NCI-H524 treated with DMSO at 0.1 percent for 48 hours (cell line): ENCODE results near the gene KLF13.

Source experiments
- DNase-seq: peaks from one replicate; lab custom pipeline; 2025; lab: John Stamatoyannopoulos, UW

Gene KLF13

DNA sequence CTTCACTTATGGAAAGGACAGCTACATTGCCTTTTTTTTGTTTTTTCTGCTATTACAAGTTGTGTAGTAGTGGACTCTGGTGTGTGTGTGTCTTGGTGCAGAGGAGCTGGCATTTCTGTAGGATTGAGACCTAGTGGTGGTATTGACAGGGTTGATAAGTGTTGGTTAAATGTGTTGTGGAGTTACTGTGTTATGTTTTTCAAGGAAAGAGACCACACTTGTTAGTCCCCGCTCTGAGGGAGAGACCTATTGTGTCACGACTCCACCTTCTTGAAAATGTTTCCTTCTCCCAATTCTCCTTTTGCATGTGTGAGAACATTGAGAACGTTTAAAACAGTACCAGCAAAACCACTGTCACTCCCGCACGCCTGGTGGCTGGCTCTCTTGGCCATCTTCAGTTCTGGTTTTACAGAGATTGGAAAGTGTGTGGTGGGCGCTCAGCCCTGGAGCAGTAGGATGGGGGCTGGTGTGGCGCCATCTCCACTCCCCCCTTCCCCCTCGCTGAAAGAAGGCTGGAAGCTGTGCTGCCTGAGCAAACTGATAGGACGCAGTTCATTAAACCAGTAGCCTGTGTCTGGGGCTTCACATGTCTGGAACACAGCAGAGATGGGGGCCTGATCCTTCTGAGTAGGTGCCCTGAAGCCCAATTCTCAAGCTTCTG lies 5.5 kb downstream of the KLF13 start:
- DNase-seq = no peak

DNA sequence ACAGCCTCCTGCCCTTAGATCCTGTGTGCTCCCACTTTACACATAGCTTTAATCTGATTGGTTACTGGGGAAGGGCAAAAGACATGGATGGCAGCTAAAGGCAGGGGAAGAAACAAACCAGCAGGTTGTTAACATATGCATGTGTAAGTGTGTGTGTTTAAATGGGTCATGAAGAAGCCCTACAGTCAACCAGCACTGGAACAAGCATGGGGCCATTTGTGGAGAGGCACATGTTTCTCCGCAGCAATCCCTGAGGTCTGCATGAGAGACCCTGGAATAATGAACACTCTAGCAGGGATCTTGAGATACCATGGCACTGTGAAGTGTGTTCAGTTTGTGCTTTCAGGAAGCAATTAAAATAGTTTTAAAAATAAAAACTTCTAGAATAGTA lies 6.0 kb downstream of the KLF13 start:
- no peak for DNase-seq

DNA sequence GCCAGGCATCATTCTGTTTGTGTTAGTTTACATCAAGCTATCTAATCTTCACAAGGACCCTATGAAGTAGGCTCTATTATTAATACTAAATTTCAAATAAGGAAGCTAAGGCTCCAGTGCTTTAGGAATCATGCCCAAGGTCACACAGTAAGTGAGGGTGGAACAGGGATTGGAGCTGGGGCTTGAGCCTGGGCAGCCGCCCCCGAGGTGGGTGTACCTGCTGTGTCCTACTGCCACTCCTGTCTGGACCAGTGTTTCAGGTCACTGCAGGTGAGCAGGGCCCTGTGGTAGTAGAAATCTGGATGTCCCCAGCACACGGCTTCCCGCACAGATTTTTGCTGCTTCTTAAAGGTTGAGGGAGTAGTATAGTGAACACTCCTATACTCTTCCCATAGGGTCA lies 6.5 kb downstream of the KLF13 start:
- DNase-seq = no peak

DNA sequence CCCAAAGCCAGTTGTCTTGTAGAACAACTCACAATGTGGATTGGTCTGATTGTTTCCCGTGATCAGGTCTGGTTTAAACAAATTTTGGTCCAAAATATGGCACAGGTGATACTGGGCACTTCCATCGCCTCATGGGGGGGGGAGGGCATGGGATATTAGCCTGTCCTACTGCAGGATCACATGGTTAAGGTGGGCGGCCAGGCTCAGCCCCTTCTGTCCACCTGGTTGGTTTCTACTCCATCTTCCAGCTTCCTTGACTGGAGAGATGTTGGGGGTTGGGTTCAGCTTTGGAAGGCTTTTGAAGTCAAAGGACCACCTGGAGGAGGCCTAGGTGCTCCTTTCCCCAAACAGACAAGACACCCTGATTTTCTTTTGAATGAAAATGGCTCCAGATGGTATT lies 7.2 kb downstream of the KLF13 start:
- no peak for DNase-seq

DNA sequence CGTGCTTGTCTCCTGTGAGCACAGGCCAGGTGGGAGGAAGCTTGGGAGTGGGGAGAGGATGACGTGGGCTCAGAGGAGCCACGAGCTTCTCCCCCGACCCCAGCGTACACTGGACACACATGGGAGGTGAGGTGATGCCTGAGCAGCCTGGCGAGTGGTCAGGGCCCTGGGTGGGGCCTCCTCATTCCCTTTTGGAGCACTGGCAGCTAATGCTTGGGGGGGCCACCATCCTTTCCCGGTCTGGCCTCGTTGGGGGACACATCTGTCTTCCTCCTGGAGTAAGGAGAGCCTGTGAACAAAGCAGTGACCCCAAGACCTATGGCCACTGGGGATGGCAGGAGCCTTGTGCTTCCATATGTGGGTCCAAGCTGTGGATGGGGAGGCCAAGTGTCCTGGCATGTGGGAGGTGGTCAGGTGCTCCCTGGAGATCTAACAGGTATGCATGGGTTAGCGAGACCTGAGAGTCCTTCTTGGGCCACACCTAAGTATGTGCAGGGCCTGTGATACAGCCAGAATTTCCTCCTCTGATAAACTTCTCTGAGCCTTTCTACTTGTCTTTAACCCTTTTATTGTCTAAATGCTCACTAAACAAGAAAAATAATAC lies 9.5 kb downstream of the KLF13 start:
- no peak for DNase-seq

DNA sequence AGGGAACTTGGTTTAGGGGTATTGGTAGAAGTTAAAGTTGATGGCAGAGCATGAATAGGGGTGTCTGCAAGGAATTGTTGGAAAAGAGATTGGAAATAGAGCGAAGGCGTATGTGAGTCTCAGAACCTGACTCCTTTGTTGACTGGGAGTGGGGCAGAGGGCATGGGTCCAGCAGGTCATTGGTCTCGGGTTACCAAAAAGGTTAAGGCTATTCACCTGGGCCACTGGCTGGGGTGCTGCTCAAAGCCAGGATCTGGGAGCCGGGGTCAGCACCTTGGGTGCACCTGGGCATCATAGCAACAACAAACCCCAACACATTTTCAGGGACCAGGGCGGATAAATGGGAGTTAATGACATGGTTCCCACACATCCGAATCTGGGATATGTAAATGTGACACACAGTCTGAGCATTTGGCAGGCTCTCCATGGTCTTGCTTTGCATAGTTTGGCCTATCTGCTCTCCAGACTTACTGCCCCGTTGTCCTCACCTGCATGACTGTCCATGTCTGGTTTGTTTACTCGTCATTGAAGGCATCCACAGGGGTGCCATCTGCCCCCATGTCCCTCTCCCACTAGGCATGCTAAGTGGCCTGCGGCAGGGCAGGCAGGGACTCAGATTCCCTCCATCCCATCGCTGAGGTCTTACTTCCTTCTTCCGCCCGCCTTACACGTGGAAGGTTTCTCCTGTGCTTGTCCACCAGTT lies 10.1 kb downstream of the KLF13 start:
- DNase-seq = no peak

DNA sequence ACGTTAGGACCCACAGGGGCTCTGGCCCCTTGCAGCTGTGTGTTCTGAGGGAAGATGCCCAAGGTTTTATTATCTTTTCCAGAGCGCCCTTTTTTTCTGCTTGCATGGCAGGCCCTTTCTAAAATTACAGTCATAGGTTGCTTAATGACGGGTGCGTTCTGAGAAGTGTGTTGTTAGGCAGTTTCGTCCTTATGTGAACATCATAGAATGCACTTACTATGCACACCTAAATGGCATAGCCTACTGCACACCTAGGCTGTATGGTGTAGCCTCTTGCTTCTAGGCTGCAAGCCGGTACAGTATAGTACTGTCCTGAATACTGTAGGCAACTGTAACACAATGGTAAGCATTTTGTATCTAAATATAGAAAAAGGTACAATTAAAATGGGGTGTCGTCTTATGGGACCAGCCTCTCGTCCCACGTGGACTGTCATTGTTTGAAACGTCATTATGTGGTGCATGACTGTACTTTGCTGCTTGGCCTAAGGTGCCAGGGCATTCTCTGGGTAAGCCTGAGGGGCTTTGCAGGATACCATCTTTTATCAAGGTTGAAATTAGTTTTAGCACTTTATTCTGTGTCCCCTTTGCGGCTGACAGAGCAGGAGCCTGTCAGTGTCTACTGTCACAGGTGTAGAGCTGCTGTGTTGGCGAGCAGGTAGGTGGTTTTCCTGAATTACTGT lies 10.9 kb downstream of the KLF13 start:
- DNase-seq = no peak

DNA sequence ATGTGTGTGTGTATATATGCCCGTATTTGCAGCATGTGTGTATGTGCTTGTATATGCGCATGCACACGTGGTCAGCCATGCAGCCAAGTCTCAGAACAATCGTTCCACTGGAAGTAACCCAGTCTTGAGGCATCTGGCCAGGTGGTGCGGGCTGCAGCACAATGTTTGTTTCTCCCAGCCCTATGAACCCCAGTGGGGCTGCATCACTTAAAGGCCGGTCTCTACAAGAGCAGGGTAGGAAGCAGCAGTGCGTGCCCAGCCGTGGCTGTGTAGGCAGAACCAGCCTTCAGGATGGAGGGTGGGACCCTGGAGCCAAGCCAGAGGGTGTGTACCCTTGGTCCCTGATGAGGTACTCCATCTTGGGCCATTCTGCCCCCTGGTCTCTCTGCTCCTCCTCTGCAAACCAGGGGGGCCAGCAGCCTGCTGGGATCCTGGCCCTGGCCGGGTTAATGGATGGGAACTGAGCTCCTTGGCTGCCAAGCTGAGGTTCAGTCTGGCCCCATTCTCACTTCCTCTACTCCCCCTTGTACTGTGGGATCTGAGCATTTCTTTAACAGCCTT lies 11.8 kb downstream of the KLF13 start:
- no peak for DNase-seq

DNA sequence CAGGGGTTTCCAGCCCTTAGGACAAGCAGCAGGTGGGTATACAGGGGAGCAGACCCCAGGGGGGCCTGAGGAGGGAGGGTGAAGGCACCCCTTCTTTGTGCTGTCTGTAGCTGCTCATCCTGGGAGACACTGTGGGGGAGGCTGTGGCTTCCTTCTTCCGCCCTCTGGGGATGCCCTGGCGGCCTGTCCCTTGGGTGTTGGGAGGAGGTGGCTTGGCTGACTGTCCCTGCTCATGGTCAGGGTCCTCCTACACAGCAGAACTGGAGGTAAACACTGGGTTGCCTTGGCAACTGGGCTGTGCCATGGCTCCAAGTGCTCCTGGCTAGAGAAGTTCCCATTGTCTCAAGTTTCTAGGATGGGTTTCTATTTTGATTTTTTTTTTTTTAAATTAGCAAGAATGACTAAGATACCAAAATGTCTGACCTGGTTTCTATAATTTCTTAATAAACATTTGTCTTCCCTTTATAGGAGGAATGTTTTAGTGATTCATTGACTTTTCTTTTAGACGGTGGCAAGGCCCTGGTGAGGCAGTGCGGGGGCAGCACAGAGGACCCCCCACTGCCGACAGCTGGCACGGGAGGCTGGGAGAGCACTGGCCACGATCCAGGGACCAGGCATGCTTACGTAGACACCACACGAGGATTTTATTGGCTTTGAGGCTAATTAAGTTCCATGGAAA lies 12.4 kb downstream of the KLF13 start:
- no peak for DNase-seq

DNA sequence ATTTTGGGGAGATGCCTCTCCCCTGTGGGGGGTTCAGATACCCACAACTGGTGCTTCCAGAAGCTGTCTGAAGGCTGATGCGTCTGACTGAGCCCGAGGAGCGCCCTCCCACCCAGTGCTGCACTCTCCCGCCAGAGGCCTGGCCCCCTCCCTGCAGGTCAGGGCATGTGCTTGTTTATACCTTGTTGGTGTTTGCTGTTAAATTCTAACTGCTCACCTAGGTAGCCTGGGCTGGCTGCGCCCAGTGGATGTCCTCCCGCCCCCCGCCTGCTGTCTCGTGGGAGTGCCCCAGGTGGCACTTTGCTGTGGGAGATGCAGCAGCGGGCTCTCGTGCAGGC lies 12.9 kb downstream of the KLF13 start:
- DNase-seq = no peak

DNA sequence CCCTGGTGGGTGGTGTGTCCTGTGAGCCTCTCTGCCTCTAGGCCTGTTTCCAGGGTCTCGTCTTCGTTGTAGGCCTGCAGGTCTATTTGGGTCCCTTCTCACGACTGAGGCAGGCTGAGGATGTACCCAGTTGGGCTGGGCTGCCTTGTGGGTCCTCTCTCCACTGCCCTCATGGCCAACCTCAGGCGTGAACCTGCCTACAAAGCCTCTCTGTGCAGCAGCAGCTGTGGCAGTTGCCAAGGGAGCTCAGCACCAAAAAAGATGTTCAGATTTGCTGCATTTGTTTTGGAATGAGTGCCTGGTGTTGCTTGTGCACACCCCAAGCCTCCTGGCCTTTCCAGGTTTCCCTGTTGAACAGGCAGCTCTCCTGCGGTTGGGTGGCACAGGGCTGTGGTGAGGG lies 13.4 kb downstream of the KLF13 start:
- no peak for DNase-seq

DNA sequence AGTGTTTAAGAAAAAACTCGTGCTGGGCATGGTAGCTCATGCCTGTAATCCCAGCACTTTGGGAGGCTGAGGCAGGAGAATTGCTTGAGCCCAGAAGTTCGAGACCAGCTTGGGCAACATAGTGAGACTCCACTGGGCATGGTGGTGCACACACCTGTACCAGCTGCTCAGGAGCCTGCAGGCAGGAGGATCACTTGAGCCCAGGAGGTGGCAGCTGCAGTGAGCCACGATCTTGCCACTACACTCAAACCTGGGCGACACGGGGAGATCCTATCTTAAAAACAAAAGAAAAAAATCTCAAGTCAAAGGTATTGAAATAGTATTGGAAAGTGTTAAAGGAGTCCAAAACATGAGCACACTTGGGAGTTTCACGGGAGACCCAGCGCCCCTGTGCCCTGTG lies 14.0 kb downstream of the KLF13 start:
- no peak for DNase-seq

DNA sequence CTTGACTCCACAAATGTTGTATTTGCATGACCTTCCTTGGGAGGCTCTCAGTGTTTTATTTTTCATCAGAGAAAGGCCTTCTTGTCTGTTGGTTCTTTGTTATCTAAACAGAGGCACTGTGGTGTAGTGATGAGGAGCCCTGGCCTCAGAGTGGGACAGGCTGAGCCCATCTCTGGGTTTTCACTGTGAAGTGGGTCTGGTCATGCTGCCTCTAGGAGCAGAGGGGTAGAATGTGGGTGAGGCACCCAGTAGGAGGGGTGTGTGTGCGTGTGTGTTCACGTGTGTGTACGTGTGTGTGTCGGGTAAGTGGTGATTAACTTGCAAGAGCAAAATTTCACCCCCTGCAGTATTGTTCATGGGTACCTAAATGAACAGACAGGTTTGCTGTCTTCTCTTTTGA lies 14.4 kb downstream of the KLF13 start:
- no peak for DNase-seq

DNA sequence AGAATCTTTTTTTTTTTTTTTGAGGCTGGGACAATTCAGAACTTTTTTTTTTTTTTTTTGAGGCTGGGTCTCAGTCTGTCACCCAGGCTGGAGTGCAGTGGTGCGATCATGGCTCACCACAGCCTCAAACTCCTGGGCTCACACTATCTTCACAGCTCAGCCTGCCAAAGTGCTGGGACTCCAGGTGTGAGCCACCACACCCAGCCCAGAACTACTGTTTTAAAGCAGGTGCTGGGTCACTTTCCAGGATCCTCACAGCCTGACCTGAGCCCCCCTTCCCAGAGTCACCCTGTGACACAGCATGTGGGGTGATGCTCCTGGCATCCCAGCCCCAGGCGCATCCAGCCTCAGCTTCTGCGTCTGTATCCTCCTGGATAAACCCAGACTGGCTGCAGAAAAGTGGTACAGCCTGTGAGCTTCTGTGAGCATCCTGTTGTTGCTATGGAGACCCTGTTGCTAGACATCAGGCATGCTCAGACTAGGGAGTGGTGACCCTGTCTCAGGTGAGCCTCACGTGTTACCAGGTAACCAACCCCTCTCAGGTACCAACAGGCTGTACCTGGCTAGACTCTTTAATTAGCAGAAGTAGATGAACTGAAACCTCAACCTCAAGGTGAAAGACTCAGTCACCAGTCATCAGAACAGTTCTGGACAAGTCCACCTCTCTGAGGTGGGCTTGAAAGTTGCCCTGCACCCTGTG lies 15.0 kb downstream of the KLF13 start:
- DNase-seq = no peak

DNA sequence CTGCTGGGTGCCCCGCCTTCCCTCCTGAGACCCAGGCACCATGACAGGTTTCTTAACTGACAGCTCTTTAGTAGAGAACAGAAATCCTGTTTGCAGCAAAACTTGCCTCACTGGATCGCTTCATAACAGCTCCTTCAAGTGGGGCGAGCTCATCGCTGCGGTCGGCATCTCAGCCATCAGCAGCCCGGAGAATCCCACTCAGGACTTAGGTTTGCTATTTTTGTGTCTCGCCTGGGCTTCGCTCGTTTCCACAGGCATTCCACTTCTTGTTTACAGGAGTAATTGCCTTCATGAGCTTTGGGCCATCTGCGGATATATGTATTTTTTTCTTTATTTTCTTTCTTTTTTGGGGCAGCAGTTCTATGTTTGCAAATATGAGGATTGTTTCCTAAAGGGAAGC lies 15.7 kb downstream of the KLF13 start:
- no peak for DNase-seq

DNA sequence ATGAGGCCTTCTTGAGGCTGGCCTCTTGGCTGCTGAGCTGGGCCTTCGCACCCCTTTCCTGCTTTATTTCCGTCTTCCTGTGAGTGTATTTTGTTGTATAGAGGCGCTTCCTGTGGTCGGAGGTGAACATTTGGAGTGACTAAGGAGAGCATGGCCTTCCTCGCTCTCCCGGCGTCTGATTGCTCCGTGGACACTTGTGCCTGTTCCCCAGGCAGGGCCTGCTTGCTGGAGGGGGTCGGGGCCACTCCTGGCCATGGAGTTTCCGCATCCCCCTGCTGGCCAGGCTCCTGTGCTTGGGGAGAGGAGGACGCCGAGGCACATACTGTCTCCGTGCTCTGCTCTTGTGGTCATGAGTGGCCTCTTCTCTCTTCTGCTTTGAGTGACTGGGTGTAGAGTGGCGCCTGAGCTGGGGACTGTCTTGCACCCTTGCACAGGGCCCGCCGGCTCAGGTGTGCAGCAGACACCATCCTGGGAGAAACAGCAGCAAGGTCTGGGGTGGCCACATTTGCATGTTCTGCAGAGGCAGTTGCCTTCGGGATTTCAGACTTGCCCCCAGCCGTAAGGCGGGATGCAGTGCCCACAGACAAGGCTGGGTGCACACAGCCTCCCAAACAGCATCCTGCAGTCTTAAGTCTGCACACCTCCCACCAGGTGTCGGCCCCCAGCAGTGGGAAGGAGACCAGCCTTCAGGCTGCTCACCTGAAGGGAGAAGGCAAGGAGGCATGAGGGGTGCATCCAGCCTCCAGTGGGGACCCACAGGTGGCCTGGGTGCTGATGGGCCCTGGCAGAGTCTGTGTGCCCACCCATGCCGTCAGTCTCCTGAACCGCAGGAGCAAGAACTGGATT lies 16.4 kb downstream of the KLF13 start:
- no peak for DNase-seq

DNA sequence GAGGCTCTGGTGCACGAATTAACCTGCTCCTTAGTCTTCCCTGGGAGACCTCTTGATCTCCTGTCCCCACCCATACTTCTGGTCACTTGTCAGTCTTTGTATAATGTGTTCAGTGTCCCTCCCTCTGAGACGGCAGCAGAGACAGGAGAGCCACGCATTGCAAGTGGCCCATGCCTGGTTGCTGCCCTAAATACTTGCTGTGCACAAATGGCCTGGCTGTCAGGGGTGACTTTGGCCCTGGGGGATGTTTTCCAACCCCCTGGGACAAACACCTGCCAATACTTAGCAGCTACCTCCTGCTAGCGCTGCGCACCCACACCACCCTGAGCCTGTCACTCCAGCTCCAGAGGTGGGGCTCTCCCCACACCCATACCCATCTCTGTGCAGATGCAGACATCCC lies 17.2 kb downstream of the KLF13 start:
- no peak for DNase-seq

DNA sequence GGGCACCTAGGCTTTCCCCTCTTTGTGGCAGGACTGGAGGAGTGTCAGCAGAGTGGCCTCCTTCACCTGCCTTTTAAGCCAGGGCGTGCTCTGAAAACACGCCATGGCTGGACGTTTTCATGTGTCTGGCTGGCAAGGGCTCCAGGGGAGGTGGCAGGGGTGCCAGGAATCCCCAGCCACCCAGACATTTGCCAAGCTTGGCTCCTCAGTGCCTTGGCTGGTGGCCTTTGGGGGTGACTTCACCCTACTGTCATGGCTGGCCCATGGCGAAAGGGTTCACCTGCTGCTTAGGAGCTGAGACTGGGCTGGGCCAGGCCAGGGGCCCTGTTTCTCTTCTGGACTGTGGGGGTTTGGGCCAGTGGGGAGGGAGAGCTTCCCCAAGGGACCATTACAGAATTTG lies 17.6 kb downstream of the KLF13 start:
- DNase-seq = no peak

DNA sequence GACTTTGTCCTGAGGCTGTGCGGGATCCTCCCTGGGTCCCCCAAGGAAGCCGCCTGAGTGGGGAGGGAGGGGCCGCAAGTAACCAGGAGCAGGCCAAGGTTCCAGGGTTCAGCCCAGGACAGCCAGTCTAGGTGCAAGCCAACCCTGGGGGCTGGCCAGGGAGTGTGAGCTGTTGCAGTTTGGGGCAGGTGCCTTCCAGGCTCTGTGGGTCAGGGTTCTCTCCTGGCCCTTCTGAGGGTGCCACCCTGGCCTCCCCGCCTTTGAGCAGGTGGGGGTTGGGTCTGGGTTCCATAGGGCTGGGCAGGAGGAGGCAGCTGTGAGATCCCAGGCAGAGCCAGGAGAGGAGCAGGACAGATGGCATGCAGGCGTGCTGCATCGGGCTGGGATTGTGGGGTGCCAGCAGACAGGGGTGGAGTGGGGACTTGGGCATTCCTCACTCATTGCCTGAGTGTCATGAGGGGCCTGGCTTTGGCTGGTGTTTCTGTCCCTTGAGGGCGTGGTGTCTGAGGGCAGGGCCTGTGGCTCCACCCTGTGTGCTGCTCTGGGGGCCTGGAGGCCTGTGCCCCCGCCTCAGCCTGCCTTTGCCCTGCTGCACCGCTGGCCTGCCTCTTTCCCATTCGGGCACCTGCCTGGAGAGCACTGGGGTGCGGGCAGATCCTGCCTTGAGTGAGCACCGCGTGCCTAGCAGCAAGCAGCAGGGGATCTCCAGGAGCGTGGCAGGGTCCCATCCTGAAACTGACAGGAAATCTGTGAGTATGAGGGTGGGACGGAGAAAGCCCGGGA lies 18.4 kb downstream of the KLF13 start:
- DNase-seq = no peak
